ENCODE data around the gene HRH3.

HRH3 gene

GRCh38 chr20:62237801-62238568, 17.9 kb upstream of the HRH3 start, which contains the start of gene OSBPL2:
Gene OSBPL2 (plus strand): TSS chr20:62238521. CDS start chr20:62256185, 17,664 bp downstream.
- Histone ChIP-seq H3K4me3 (ENCODE audit: low read depth, low read length) (peak within 1 kb of the TSS; percentile 76), H3K9me3 (ENCODE audit: control insufficient read depth, insufficient read depth, low read depth, low read length) (no peaks in the 10 kb centered on the region), H3K27ac (ENCODE audit: extremely low read depth, low read depth, low read length) (peak within 1 kb of the TSS; percentile 37; the same call in 1 of the 2 replicates), H3K4me1 (ENCODE audit: control insufficient read depth, insufficient read depth, low read length) (peaks cover 6% of the 10 kb centered on the region; the same call in 1 of the 2 replicates), H3K36me3 (ENCODE audit: control insufficient read depth in 2 of 2, insufficient read depth in 1 of 2, low read length in 2 of 2) (peaks cover 0 to 29% of the 10 kb centered on the region in 2 experiments; a peak in 1 of 3 replicates)
- POLR2A ChIA-PET: interaction anchor here (0.6 kb wide), 1 partner anchor 23 kb away, joined by 5 read pairs; no protein-coding TSS in a partner anchor
- CTCF ChIA-PET: no interaction called here
- TF ChIP-seq GFI1B (tag by site-specific recombination; IDR thresholded peaks at IDR 0.05) (no peak), ZNF280C (tag by site-specific recombination; IDR thresholded peaks at IDR 0.05) (no peak), ZNF585B (tag by site-specific recombination; IDR thresholded peaks at IDR 0.05) (no peak), SCRT1 (tag by site-specific recombination; IDR thresholded peaks at IDR 0.05; ENCODE audit: borderline replicate concordance) (no peak), HIC1 (tag by site-specific recombination; IDR thresholded peaks at IDR 0.05) (peak; percentile 65; the same call in 1 of the 2 replicates), ZNF571 (tag by site-specific recombination; IDR thresholded peaks at IDR 0.05) (no peak), ZNF777 (tag by site-specific recombination; IDR thresholded peaks at IDR 0.05; ENCODE audit: borderline replicate concordance) (no peak), TRIM28 (IDR thresholded peaks at IDR 0.05; ENCODE audit: borderline replicate concordance, low read length) (no peak), ZNF433 (tag by site-specific recombination; IDR thresholded peaks at IDR 0.05; ENCODE audit: low read depth) (no peak), ZNF624 (tag by site-specific recombination; IDR thresholded peaks at IDR 0.05) (no peak), SP2 (tag by site-specific recombination; IDR thresholded peaks at IDR 0.05) (peak; percentile 97), KLF8 (tag by site-specific recombination; IDR thresholded peaks at IDR 0.05) (peak; percentile 95), PATZ1 (tag by site-specific recombination; IDR thresholded peaks at IDR 0.05) (no peak), HOXA7 (CRISPR knock-in tag; IDR thresholded peaks at IDR 0.05; ENCODE audit: borderline replicate concordance) (no peak), ZBTB7A (tag by site-specific recombination; IDR thresholded peaks at IDR 0.05; ENCODE audit: low read depth) (no peak), ZBTB26 (tag by site-specific recombination; optimal IDR thresholded peaks at IDR 0.05) (peak; percentile 8), KLF17 (tag by site-specific recombination; IDR thresholded peaks at IDR 0.05) (peak; percentile 85), ZNF292 (tag by site-specific recombination; IDR thresholded peaks at IDR 0.05; ENCODE audit: borderline replicate concordance, low read depth) (no peak), ZBTB11 (tag by site-specific recombination; conservative IDR thresholded peaks at IDR 0.05; ENCODE audit: low read depth) (no peak), HOXC10 (CRISPR knock-in tag; IDR thresholded peaks at IDR 0.05) (no peak), MYNN (tag by site-specific recombination; IDR thresholded peaks at IDR 0.05; ENCODE audit: borderline replicate concordance) (no peak), ZFP69B (tag by site-specific recombination; IDR thresholded peaks at IDR 0.05) (no peak)

All from HEK293 (cell line).